HuH-7 (cell line): ENCODE results near the gene WDR11.
A peak's percentile ranks its signal among the peaks of the same experiment; 100 is the strongest.

Experiments used
- DNase-seq: peaks from one replicate; pipeline ENCODE4 v3.0.0; 2011; ENCODE audit warnings: low spot score

The WDR11 gene, protein sequence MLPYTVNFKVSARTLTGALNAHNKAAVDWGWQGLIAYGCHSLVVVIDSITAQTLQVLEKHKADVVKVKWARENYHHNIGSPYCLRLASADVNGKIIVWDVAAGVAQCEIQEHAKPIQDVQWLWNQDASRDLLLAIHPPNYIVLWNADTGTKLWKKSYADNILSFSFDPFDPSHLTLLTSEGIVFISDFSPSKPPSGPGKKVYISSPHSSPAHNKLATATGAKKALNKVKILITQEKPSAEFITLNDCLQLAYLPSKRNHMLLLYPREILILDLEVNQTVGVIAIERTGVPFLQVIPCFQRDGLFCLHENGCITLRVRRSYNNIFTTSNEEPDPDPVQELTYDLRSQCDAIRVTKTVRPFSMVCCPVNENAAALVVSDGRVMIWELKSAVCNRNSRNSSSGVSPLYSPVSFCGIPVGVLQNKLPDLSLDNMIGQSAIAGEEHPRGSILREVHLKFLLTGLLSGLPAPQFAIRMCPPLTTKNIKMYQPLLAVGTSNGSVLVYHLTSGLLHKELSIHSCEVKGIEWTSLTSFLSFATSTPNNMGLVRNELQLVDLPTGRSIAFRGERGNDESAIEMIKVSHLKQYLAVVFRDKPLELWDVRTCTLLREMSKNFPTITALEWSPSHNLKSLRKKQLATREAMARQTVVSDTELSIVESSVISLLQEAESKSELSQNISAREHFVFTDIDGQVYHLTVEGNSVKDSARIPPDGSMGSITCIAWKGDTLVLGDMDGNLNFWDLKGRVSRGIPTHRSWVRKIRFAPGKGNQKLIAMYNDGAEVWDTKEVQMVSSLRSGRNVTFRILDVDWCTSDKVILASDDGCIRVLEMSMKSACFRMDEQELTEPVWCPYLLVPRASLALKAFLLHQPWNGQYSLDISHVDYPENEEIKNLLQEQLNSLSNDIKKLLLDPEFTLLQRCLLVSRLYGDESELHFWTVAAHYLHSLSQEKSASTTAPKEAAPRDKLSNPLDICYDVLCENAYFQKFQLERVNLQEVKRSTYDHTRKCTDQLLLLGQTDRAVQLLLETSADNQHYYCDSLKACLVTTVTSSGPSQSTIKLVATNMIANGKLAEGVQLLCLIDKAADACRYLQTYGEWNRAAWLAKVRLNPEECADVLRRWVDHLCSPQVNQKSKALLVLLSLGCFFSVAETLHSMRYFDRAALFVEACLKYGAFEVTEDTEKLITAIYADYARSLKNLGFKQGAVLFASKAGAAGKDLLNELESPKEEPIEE

DNA sequence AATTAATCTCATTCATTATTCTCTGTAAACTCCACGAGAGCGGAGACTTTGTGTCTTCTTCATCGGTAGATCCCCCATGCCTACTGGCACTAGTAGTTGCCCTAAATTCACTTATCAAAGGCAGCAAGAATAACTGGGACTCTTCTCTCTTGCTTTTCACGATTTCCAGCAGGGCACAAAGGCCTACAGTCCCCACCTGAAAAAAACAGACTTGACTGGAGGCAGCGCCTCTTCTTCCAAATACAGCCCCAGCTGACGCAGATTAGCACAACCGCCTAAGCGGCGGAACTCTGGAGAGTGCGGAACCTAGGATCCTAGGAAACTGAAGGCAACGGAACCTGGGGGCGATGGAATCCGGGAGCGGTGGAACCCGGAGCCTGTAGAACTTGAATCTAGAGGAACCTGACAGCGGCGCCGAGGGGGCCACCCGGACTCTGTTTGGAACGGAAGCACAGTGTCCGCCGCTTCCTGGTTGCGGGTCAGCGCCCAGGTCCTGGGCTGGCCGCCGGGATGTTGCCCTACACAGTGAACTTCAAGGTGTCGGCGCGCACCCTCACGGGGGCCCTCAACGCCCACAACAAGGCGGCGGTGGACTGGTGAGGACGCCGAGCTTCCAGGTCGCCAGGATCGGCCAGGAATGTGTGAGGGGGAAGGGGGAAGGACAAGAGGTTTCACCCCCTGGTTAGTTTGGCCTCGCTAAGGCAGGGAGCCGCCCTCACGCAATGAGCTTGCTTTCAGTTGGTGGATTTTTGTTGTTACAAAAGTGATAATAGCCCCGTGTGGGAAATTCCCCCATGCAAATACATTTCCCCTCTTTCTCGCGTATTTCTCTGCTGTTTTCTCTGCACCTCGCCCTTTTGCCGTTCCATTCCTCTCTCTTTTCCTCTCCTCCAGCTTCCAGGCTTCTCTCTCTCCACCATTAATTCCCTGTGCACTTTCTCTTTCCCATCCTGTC lies at the start of gene WDR11:
WDR11 (plus strand) TSS at position 452 of the 955 bp plus-strand sequence; CDS start at position 511, 59 bp downstream.
- DNase-seq: peak; percentile 75

GRCh38 chr10:120802935-120803334 lies 48.2 kb upstream of the WDR11 start:
- DNase-seq: no peak

DNA sequence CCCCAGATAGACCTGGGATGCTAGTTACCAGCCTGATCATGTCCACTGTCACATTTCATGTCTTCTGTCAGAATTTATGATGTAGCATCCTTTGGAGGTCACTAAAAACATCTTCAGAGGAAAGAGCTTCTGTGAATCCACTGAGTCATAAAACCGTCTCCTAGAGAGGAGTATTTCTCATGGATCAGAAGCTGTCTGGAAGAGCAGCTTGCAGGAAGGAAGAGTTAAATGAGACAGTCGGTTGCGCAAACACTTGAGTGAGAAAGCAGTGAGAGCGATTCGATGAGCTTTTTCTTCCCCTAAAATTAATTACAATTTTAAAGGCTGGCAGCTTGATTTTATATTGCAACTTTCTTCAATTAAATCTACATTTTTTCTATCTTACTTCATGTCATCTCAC lies 47.2 kb upstream of the WDR11 start:
- no peak for DNase-seq

GRCh38 chr10:120805014-120805812 lies 45.9 kb upstream of the WDR11 start:
- peak; percentile 14 for DNase-seq

- no peak for DNase-seq
Measured at GRCh38 chr10:120806081-120806480, 45.1 kb upstream of the WDR11 start.

DNA sequence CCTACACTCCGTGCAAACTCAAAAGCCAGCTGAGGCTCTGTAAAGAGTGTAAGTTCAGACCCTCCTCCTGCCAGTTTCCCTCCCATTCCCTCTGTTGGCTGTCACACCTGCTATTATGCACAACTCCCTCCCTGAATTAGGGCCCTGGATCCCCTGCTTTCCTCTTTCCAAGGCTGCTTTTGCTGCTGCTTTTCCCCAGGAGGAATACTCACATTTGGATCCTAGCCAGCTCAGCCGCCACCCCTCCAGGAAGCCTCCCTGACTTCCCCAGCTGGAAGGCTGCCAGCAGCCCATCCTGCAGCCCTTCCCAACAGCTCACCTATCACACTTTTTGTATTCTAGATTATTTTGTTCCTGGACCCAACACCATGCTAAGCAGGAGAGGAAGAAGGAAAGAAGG lies 40.9 kb upstream of the WDR11 start:
- DNase-seq: no peak

- DNase-seq: no peak
Measured at GRCh38 chr10:120813085-120813484, 38.1 kb upstream of the WDR11 start.

DNA sequence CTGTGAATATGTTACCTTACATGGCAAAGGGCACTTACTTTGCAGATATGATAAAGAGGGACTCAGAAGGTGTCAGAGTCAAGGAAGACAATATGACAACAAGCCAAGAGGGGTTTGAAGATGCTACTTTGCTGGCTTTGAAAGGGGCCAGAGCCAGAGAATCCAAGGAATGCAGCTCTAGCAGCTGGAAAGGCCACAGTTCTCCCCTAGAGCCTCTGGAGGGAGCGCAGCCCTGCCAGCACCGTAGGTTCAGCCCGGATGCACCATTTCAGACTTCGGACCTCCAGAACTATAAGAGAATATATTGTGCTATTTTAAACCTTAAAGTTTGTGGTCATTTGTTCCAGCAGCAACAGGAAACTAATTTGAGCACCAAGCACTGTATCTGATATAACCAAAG lies 32.9 kb upstream of the WDR11 start:
- no peak for DNase-seq

DNA sequence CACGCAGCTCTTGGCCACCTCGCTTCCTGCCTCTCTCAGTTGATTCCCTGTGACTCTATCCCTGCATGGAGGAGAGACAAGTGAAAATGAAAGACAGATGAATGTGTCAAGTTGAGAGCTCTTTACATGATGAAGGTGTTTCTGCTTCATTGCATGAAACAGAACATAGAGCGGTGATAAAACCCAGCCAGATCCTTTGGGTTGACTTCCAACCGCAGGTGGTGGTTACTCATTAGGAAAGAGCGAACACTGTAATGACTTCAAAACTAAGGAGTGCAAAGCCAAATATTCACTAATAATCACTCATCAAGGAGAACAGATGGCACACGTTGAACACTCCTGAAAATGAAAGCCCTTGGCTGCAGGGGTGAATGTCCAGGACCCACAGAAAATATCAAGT lies 31.8 kb upstream of the WDR11 start:
- DNase-seq: no peak

GRCh38 chr10:120823266-120823665 lies 27.9 kb upstream of the WDR11 start:
- DNase-seq: no peak

GRCh38 chr10:120824881-120825309 lies 26.3 kb upstream of the WDR11 start:
- DNase-seq: peak; percentile 36

- no peak for DNase-seq
Measured at GRCh38 chr10:120825878-120826769, 25.0 kb upstream of the WDR11 start.

GRCh38 chr10:120827251-120827875 lies 23.8 kb upstream of the WDR11 start:
- no peak for DNase-seq

- DNase-seq: no peak
Measured at GRCh38 chr10:120828763-120829319, 22.3 kb upstream of the WDR11 start.

DNA sequence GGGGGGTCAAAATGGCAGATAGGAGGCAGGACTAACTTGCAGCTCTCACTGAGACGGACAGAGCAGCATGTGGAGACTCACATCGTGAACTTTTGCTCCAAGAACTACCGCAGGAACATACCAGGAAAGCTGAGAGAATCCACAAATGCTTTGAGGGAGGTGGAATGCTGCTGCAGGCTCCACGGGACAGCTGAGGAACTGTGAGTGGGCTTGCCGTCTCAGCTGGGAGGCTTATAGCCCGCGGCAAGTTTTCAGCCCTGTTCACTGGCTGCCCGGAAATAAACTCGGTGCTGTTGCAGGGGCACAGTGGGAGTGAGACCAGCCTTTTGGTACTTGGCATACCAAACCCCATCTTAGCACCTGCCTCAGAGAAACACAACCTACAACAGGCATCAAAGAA lies 19.1 kb upstream of the WDR11 start:
- DNase-seq: no peak

- DNase-seq: no peak
Measured at GRCh38 chr10:120833222-120833928, 17.8 kb upstream of the WDR11 start.

DNA sequence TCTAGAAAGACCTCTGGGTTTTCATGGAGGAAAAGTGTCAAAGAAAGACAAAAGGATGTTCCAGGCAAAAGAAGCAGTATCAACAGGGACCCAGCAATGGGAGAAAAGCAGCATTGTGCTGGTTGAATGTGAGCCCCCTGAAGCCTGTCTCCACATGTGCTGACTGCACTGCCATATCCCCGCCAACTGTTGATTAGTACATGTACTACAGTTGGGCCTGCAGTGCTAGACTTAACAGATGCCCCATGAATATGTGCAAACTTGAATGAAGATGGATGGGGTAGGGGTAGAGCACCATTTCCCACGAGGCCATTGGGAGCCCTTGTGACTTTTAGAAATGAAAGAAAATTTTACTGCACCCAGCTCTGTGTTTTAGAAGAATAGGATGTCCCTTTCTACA lies 15.6 kb upstream of the WDR11 start:
- no peak for DNase-seq

- no peak for DNase-seq
Measured at GRCh38 chr10:120838941-120839340, 12.2 kb upstream of the WDR11 start.
